Fibroblast of skin of abdomen (primary cell): Measurements from ENCODE around the gene MEIOC. TPM values are rescaled to one million over a fixed set of nuclear protein-coding genes. Genes with fewer than 3 reads are reported as not detected.
"Not testable (repeated sequence)": the region's sequence is repeated elsewhere in the genome, so short reads cannot be mapped to it uniquely, and the experiment has no call there.

Experiments used
- DNase-seq: peaks from one replicate; pipeline ENCODE4 v3.0.0-alpha.2; 2013
- polyA plus RNA-seq, 2 experiments: library from polyadenylated mRNA; unstranded; fragments of 120-200 nt; gene quantifications; one replicate each; pipeline ENCODE4 v1.2.1, GENCODE V29; 2013; ENCODE audit not compliant: insufficient read length in 2 of 2

The MEIOC gene
- 0.32 TPM for polyA plus RNA-seq (2013, experiment 1 of 2; ENCODE audit: insufficient read length)
- 1.1 TPM for polyA plus RNA-seq (2013, experiment 2 of 2; ENCODE audit: insufficient read length)

DNA sequence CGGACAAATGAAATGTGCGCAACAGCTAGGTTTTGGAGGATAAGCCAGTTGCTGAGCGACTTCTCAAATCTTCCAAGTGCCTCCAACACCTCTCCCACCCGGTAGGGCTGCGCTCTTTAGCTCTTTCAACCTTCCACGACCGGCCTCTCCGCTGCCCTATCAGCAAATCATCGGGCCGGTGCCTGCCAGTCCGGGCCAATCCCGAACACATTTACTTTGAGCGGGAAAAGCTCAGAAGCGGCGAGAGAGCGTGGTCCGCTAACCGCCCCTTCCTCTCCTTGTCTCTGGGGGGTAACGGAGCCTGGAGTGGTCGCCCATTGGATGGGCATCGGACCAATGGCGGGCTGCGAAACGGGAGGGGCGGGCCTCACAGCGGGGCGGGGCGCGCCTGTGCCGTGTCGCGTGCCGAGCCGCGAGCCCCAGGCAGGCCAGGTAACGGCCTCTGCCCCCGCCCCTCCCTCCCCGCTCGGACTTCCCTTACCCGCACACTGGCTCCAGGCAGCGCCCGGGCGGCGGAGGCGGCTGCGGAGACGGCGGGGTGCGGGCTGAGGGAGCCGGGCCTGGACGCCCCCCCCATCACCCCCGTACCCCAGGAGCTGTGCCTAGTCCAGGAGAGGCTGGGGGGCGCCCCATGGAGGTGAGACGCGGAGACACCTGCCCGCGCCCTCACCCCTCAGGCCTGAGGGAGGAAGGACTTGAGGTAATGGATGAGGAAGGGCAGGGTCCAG lies at the start of gene MEIOC:
MEIOC (plus strand) TSS at position 486 of the 728 bp plus-strand sequence; CDS start at position 632, 146 bp downstream.
- peak; percentile 35 for DNase-seq

DNA sequence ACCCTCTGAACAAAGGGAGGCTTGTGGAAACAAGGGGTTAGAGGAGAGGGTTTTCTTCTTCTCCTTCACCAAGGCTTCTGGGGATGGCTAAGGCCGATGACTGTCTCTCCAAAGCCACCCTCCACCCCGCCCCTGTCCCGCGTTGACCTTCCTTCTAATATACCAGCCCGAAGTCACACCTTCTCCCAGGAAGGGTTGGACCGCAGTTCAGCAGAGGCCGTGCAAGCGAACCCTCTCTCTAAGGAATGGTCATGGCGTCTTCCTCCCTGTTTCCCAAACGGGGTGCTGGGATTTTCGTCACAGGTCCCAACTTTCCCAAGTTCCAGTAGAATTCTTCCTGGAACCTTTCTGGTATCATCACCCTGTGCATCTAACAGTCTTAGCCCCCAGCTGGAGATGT lies 49.6 kb upstream of the MEIOC start:
- no peak for DNase-seq

DNA sequence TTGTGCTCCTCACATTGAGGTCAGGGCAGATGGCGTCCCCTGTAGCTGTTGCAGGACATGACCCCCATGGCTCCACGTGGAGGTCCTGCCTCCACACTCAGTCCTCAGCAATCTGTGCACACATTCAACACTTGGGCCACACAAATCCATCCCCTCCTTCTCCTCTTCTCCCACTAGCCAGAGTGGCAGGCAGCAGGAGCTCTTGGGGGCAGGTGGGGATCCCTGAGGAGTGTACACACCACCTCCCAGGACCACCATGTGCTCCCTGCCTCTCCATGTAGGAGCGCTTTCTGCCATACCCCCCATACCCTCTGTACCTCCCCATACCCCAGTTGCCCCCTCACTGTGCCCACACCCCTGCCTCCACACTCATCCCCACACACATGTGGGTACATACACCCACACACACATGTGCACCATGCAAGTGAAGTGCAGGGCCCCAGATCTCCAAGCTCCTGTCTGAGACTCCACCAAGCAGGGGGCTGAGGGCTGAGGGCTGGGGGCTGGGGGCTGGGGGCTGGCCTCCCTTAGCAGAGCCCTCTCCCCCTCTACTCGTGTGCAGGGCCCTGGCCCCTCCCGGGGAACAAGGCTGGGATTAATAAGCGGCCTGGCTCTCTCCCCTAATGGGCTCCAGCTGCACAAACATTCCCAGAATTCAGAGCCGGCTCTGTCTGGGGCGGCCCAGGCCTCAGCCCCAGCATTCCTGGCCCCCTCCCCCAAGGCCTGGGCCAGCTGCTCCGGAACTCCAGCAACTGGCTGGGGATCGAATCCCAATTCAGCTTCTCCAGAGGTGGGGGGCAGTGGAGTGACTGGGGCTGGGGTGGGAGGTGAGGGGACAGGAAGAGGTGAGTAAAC lies 48.2 kb upstream of the MEIOC start:
- DNase-seq: peak; percentile 91

DNA sequence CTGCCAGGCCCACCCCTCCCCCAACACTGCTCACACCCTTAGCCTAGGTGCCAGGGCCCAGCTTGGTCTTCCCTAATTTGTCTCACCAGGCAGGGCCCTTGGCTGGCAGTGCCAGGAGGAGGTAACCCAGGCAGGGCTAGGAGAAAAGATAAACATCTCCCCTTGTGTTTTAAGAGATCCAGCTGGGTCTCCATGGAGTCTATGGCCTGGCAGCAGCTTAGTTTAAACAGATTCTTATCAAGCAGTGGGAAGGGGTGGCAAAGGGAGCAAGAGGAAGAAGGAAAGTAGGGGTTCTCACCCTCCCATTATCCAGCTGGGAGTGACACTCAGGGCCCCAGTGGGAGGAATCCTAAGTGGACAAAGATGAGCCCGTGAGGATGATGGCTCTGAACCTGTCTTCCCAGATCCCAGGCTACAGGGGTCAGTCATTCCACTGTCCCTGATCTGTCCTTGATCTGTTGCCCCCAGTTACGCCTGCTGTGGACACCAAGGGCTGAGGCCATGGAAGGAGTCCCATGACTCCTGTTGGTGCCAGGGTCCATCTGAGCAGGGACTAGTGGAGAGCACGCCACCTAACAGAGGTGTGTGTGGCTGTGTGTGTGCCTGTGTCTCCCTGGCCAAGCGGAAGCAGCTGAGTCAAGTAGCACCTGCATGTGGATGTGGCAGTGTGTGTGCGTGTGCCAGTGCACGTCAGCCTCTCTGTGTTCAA lies 47.4 kb upstream of the MEIOC start:
- no peak for DNase-seq

DNA sequence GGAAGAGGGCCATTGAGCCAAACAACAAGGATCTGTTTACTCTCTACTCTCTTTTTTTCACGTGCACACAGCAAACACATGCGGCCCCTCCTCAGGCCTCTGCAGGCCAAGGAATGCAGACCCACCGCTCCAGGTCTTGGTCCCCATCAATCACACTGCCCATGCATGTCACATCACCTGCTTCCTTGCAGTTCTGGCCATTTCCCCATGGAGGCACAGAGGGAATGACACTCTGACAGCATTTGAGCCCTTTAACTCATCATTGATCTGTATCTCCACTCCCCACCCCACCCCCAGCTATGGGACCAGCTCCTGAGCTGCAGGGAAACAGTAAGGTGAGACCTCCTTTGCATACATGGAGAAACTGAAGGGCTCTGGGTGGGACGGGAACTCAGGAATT lies 45.9 kb upstream of the MEIOC start:
- DNase-seq: no peak

DNA sequence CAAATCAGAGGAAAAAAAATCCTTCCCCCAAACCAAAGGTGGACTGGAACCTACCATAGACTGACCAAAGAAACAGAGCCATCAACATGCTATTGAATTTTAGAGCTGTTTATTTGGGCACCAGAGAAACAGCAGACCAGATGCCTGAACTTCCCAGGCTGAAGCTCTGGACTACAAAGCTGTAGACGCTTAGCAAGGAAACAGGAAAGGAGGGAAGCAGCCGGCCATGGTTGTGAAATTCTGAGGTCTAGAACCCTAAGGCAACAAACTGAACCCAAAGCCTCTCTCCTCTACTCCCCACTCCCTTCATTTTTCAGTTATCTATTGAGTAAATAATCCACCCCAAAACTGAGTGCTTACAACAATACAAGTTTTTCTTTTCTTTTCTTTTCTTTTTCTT lies 45.4 kb upstream of the MEIOC start:
- peak; percentile 30 for DNase-seq

DNA sequence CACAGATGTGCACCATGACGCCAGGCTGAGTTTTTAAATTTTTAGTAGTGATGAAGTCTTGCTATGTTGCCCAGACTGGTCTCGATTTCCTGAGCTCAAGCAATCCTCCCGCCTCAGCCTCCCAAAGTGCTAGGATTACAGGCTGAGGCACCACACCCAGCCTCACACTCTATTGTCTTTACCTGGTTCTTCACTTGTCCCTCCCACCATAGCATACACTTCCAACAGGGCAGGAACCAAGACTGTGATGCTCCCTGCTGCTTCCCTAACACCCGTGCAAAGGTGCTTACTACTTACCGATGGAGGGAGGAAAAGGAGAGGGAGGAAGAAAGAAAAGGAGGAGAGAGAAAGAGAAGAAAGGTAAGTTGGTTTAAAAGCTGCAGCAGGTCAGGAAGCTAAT lies 41.4 kb upstream of the MEIOC start:
- no peak for DNase-seq

DNA sequence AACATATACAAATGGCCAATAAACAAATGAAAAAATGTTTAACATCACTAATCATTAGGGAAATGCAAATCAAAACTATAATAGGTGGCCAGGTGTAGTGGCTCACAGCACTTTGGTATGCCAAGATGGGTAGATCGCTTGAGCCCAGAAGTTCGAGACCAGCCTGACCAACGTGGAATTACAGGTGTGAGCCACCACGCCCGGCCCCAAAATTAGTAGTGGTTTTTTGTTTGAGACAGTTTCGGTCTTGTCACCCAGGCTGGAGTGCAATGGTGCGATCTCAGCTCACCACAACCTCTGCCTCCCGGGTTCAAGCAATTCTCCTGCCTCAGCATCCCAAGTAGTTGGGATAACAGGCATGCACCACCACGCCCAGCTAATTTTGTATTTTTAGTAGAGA lies 37.6 kb upstream of the MEIOC start:
- DNase-seq: not testable (repeated sequence)

DNA sequence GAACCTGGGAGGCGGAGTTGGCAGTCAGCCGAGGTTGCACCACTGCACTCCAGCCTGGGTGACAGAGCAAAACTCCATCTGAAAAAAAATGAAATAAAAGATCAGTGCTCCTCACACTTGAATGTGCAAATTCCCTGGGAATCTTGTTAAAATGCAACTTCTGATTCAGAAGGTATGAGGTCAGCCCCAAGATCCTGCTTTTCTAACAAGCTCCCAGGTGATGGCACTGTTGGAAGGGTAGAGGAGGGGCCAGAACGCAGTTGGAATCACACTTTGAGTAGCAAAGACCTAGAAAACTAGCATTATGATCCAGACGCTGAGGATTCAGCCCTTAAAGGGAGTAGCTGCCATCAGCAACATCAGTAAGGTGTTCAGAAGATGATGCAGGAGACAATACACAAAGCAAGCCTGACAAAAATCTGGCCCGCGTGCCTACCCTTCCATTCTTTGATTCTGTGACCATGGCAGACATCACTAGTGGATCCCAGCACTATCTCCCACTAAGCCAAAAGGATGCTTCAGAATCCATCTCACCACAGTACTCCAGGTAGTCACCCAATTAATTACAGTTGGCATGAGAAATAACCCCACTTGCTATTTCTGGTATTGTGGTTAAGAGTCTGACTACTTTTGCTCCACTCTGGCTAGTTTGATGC lies 33.1 kb upstream of the MEIOC start:
- DNase-seq: no peak

DNA sequence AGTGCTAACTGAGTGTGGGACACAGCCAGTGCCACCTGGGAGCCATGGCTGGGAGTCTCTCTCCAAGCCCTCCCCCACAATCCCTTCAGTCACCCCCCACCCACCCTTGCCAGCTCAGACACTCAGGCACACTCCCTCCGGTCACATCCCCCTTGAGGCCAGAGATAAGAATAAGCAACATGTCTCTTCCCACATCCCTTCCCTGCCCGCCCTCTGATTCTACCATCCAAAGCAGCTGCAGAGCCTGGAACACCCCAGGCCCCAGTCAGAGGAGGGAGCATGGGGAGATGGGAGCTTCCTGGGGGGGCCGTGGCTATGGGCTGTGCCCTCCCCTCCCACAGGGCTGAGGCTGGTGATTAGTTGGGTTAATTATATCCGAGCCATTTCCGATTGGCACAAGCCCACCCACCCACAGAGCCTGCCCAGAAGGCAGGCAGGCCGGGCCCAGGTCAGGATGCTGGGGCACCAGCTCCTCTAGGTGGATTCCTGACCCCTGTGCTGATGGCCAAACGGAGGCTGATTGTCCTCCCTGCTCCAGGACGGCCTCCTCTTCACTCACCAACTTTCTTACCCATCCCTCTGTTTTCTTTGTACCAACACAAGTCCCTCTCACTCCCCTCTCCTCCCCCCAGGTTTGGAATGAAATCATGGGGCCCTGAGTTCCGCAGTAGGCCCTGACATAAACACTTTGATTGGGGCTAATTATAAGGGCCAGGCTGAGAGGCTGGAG lies 28.6 kb upstream of the MEIOC start:
- no peak for DNase-seq

DNA sequence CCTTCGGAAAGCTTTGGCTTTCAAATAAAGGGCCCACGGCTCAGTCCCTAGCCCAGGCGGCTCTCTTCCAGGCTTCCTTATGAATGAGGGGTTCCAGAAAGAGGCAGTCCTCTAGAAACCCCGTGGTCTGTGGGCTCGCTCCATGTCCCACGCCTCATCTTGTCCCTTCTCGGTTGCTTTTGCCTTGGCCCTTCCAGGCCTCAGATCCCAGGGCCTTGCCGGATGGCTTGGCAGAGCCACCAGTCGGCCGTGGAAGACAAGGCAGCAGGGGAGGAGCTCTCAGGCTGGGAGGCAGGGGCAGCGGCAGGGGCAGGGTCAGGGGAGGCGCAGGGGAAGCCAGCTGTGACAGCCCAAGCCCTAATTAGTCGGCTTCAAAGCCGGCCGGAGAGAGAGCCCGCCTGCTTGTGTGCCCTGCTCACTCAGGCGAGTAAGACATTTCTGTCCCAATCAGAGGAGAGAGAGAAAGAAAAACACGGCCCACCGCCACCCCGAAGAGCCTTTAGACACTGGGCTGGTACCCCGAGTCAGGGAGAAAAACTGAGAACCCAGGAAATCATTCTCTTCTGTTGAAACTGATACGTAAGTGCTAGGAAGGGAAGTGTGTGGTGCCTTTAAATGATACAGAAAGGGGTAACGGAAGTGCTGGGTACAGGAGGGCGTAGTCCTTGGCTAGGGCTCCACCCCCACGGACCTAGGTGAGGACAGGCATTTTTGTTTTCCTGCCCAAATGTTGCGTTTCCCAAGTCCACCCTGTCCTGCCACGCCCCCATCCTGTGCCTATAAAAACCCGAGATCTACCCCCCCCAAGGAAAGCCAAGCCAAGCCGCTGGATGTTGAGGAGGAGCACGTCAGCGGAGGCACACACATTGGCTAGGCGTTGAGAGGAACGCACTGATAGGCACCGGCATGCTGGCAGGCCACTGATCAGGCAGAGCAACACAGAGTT lies 27.8 kb upstream of the MEIOC start:
- DNase-seq: peak; percentile 28

DNA sequence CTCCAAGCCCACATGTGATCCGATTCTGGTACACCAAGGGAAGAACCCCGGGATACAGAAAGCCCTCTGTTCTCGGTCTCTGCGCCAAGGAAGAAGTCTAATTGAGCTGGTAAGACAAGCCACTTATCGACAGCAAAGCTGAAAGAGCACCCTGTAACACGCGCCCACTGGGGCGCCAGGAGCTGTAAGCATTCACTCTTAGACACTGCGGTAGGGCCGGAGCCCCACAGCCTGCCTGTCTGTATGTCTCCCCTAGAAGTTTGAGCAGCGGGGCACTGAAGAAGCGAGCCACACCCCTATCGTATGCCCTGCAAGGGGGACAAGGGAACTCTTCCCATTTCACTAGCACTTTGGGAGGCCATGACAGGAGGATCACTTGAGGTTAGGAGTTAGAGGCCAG lies 27.0 kb upstream of the MEIOC start:
- no peak for DNase-seq

DNA sequence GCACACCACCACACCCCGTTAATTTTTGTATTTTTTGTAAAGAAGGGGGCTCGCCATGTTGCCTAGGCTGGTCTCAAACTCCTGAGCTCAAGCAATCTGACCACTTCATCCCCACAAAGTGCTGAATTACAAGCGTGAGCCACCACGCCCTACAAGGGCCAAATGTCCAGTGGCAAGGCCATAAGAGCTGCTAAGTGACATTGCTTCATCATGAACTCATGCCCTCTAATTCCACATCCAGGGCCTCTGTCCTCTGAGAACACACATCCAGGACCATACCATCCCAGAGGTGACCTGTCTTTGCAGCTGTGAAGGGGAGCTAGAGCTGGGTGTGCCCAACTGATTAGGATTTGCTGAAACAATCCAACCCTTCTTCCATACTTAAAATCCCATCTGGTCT lies 25.6 kb upstream of the MEIOC start:
- no peak for DNase-seq

DNA sequence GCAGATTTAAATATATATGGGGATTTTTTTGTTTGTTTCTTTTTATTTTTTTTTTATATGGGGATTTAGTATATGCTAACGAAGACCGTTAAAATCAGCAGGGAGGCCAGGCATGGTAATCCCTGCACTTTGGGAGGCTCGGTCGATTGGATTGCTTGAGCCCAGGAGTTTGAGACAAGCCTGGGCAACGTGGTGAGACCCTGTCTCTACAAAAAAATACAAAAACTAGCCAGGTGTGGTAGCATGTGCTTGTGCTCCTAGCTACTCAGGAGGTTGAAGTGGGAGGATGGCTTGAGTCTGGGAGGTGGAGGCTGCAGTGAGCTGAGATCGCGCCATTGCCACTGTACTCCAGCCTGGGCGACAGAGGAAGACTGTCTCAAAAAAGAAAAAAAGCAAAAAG lies 22.3 kb upstream of the MEIOC start:
- DNase-seq: no peak

DNA sequence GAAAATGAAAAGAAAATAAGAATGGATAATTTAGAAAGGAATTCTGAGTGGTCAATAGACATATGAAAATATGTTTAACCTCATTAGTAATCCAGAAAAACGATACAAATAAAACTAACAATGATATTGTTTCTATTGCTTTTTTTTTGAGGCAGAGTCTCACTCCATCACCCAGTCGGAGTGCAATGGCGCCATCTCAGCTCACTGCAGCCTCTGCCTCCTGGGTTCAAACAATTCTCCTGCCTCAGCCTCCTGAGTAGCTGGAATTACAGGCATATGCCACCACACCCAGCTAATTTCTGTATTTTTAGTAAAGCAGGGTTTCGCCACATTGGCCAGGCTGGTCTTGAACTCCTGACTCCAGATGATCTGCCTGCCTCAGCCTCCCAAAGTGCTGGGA lies 21.9 kb upstream of the MEIOC start:
- DNase-seq: not testable (repeated sequence)

DNA sequence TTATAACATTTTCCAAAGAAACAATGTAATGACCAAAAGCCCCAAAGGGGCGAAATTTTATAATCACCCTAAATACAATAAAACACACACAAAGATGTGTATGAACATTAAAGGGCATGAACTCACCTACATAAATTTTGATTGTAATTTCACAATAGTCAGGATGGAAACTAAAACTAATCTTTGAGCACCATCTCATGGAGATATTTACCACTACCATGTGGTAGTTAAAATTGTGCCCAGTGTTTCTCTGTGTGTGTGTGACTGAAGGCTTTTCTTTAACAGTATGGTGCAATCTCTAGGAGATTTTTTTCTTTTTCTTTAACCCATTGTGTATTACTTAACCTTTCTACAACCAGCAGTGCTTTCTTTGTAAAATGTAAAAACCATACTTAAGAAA lies 19.7 kb upstream of the MEIOC start:
- peak; percentile 71 for DNase-seq

DNA sequence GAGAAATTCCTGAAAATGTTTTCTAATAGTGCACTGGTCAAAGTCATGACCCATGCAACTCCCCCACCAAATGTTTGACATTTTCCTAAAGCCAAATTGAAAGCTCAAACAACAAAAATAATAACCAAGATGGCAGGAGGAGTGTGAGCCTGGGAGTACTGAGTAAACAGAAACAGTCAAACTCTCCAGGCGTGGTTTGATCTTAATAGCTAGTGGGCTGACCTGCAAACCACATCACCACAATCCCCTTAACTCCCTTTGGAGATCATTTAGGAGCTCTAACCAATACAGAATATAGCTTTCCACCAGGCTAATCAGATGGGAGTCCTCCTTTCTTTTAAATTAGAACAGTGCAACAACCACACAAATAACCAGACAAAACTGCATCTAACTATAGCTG lies 19.2 kb upstream of the MEIOC start:
- DNase-seq: no peak

DNA sequence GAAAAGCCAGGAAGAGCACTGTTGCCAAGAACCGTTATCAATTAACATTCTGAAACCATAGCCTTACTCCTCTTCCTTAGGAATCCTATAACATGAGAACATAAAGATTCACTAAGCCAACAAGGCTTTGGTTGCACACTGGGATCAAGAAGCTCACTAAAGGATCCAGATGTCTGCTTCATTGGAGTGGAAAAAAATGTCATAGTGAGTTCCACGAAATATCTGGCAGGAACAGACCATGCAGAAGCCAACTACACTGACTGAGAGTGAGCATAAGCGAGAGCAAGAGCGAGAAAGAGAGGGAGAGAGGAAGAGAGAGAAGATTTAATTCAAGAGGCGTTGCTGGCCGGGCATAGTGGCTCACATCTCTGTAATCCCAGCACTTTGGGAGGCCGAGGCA lies 13.4 kb upstream of the MEIOC start:
- peak; percentile 61 for DNase-seq

DNA sequence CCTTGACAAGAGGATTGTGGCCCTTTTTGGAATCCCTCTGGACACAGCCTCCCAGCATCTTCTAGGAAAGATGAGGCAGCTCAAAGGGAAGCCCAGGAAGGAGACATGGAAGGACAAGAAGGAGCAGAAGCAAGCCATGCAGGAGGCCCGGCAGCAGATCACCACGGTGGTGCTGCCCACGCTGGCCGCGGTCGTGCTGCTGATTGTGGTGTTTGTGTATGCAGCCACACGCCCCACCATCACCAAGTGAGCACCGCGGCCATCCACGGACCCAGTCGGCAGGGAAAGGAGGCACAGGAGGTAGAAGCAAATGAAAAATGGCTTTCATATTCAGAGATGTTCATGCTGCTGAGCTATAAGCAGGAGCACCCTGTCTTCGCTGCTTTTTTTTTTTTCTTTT lies 10.9 kb upstream of the MEIOC start:
- DNase-seq: no peak

DNA sequence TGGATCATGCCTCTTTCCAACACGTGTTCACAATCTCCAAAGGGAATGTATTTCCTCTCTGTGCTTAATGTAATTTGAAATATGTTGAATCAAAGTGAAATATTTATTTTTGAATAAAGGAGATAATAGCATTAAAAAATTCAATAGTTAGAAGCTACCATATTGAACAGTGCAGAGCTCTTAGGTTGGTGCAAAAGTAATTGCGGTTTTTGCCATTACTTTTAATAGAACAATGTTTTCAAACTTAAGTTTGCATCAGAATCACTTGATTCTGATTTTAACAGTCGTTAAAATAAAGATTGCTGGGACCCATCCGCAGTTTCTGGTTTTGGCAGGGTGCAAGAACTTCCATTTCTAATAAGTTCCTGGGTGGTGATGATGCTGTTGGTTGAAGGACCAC lies 10.0 kb upstream of the MEIOC start:
- no peak for DNase-seq

DNA sequence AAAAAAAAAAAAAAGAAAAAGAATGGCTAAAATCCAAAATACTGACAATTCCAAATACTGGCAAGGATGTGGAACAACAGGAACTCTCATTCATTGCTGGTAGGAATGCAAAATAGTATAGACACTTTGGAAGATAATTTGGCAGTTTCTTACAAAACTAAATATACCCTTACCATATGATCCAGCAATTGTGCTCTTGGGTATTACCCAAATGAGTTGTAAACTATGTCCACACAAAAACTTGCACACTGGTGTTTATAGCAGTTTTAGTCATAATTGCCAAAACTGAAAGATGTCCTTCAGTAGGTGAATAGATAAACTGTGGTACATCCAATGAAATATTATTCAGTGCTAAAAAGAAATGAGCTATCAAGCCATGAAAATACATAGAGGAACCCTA lies 8.5 kb upstream of the MEIOC start:
- DNase-seq: no peak
